Thyroid gland (tissue), 4 donors: Measurements from ENCODE around the gene ZWILCH.

ENCODE experiments used
- CTCF ChIP-seq, 6 experiments: fragments of 200-600 bp in 3 of 6; fragments of 450-650 bp in 3 of 6; sonication (generic) in 3 of 6; IDR thresholded peaks; one replicate each; pipeline ENCODE4 v1.5.1; 2016 to 2019; ENCODE audit warnings: antibody characterized with exemption in 6 of 6, mild to moderate bottlenecking in 2 of 6, inconsistent platforms in 1 of 6, moderate library complexity in 1 of 6
- POLR2A ChIP-seq, 2 donors: fragments of 450-650 bp; IDR thresholded peaks; one replicate each; pipeline ENCODE4 v1.6.1; 2017; ENCODE audit warnings: antibody characterized with exemption in 2 of 2, mild to moderate bottlenecking in 2 of 2, moderate library complexity in 1 of 2

- TF ChIP-seq CTCF (IDR thresholded peaks at IDR 0.05) (no peak), POLR2A (IDR thresholded peaks at IDR 0.05) (no peak)
Measured at GRCh38 chr15:66578286-66578875, 73.3 kb downstream of the ZWILCH start.
